Keratinocyte (primary cell): ENCODE data around the gene SUFU.

Source experiments
- EZH2 ChIP-seq: IDR thresholded peaks from one replicate; pipeline ENCODE4 v1.6.1; 2012; ENCODE audit warnings: inconsistent platforms, mild to moderate bottlenecking, low read length, moderate library complexity
- TF ChIP-seq, protein P1 (sequence below), 3 experiments: IDR thresholded peaks in 1 of 3; conservative IDR thresholded peaks in 1 of 3; optimal IDR thresholded peaks in 1 of 3; 2 replicates in 2 of 3; 3 replicates in 1 of 3; pipeline versions ENCODE3 to v1.5.1; 2011; ENCODE audit warnings: low read length in 3 of 3, mild to moderate bottlenecking in 3 of 3, moderate library complexity in 2 of 3, control low read depth in 1 of 3, inconsistent platforms in 1 of 3; ENCODE audit not compliant: insufficient read depth in 2 of 3; ENCODE audit errors: extremely low read depth in 1 of 3

- TF ChIP-seq, protein P1, sequence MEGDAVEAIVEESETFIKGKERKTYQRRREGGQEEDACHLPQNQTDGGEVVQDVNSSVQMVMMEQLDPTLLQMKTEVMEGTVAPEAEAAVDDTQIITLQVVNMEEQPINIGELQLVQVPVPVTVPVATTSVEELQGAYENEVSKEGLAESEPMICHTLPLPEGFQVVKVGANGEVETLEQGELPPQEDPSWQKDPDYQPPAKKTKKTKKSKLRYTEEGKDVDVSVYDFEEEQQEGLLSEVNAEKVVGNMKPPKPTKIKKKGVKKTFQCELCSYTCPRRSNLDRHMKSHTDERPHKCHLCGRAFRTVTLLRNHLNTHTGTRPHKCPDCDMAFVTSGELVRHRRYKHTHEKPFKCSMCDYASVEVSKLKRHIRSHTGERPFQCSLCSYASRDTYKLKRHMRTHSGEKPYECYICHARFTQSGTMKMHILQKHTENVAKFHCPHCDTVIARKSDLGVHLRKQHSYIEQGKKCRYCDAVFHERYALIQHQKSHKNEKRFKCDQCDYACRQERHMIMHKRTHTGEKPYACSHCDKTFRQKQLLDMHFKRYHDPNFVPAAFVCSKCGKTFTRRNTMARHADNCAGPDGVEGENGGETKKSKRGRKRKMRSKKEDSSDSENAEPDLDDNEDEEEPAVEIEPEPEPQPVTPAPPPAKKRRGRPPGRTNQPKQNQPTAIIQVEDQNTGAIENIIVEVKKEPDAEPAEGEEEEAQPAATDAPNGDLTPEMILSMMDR (optimal IDR thresholded peaks at IDR 0.05 in 1 of 3, IDR thresholded peaks at IDR 0.05 in 1 of 3, conservative IDR thresholded peaks at IDR 0.05 in 1 of 3; ENCODE audit: extremely low read depth in 1 of 3, insufficient read depth in 2 of 3, low read length in 3 of 3), result no peak
- no peak for TF ChIP-seq EZH2
These were observed 12.0 kb downstream of the SUFU start for GRCh38 chr10:102515724-102516123.
